ENCODE measurements around the gene LCN12. TPM values are rescaled to one million over a fixed set of nuclear protein-coding genes. Genes with fewer than 3 reads are reported as not detected.

The LCN12 gene
- total RNA-seq, 1 experiment from 2014 or later = 2.5 TPM

DNA sequence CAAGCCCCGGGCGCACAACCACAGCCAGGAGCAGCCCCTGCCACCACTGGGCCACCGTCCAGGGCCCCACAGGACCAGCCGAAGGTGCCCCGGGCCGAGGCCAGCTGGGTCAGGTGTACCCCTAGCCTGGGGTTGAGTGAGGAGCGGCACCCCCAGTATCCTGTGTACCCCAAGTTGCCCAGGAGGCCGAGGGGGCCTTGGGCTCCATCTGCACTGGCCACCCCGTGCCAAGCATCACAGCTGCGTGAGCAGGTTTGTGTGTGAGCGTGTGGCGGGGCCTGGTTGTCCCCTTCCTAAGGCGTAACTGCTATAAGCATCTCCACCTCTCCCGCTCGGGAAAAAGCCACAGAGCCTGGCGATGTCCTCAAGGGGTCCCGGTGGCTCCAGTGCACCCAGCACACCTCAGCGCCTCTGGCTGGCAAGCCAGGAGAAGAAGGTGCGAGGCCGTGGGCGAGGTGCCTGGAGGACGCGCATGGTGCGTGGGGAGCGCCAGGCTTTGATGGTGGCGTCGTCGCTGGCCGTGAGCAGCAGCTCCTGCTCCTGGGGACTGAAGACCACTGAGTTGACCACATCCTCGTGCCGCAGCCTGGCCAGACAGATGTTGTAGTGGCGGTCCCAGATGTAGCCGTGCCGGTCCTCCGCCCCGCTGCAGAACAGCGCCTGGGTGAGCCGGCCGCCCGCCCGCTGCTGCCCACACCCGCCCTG, 11.4 kb upstream of the LCN12 start:
- intact Hi-C loops (cut with micrococcal nuclease; ENCODE audit: unreplicated experiment) = loop anchor here (10.0 kb wide), 1 partner anchor 94 kb away; the partner anchor contains the start of gene FUT7
- Histone ChIP-seq H3K9me3 (ENCODE audit: control insufficient read depth, insufficient read depth, low read depth, low read length) (no peaks in the 10 kb centered on the region), H3K36me3 (ENCODE audit: control insufficient read depth, insufficient read depth, low read length) (peaks cover 7% of the 10 kb centered on the region; the same call in 1 of the 2 replicates), H3K27ac (ENCODE audit: low read length) (no peak overlapping the region), H3K4me3 (ENCODE audit: low read depth in 2 of 2, low read length in 2 of 2) (no peak overlapping the region), H3K4me1 (ENCODE audit: control insufficient read depth, insufficient read depth, low read length) (peaks cover 8% of the 10 kb centered on the region), H3K27me3 (ENCODE audit: control insufficient read depth, insufficient read depth, low read length) (no peaks in the 10 kb centered on the region)
- ChIA-PET POLR2A (no interaction called here), CTCF (no interaction called here)
- in situ Hi-C loops (cut with HindIII; ENCODE audit: low pct_unique_long_range_greater_than_20kb, low sequenced_read_pairs) = no loop called here
- no TSS peak for BruUV-seq (replicated peaks)
- no peak for DNase-seq (ENCODE audit: low read depth, low spot score)
- TF ChIP-seq, protein P1, sequence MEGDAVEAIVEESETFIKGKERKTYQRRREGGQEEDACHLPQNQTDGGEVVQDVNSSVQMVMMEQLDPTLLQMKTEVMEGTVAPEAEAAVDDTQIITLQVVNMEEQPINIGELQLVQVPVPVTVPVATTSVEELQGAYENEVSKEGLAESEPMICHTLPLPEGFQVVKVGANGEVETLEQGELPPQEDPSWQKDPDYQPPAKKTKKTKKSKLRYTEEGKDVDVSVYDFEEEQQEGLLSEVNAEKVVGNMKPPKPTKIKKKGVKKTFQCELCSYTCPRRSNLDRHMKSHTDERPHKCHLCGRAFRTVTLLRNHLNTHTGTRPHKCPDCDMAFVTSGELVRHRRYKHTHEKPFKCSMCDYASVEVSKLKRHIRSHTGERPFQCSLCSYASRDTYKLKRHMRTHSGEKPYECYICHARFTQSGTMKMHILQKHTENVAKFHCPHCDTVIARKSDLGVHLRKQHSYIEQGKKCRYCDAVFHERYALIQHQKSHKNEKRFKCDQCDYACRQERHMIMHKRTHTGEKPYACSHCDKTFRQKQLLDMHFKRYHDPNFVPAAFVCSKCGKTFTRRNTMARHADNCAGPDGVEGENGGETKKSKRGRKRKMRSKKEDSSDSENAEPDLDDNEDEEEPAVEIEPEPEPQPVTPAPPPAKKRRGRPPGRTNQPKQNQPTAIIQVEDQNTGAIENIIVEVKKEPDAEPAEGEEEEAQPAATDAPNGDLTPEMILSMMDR (IDR thresholded peaks at IDR 0.05) = no peak
- TF ChIP-seq POLR2AphosphoS5 (IDR thresholded peaks at IDR 0.05; ENCODE audit: low read depth, low read length) (no peak), TCF7L2 (IDR thresholded peaks at IDR 0.05; ENCODE audit: low read depth, low read length) (no peak)
- ATAC-seq = no peak

DNA sequence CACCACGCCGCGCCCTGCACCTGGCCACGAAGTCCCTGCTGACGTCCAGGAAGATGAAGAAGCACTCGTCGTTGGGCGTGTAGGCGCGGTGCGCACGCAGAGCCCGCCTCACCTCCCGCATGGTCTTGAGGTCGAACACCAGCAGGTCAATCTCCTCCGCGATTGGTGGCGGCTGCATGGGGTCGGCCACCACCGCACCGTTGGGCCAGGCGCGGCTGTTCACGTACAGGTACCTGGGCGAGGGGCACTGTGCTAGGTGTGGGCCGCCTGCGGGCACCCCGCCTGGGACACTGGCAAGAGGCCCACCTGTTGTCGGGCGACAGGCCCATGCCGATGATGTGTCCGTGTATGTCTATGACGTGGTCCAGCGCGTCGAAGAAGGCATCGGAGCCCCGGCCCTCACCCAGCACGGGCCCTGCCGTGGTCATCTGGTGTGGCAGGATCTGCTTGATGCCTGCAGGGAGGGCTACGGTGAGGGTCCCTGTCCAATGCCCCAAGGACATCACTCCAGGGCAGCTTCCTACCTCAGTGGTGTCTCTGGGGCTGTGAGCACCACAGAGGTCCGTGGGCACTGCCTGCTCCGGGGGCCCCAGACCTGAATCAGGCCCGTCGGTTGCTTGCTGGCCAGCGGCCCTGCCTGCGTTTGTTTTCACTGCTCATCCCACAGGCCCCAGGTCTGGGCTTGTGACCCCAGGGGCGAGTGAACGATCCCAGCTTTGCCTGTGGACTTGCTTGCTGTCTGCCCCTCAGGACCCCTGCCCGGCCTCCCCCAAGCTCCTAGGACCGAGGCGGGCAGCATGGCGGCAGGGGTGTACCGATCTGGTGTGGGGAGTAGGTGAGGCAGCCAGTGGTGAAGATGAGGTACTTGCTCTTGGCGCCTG, 10.6 kb upstream of the LCN12 start:
- TF ChIP-seq POLR2AphosphoS5 (IDR thresholded peaks at IDR 0.05; ENCODE audit: low read depth, low read length) = no peak
- intact Hi-C loops (cut with micrococcal nuclease; ENCODE audit: unreplicated experiment) = loop anchor here (10.0 kb wide), 1 partner anchor 93 kb away; the partner anchor contains the start of gene FUT7
- H3K27me3 ChIP-seq (ENCODE audit: control insufficient read depth, insufficient read depth, low read length) = no peaks in the 10 kb centered on the region
- POLR2A ChIA-PET = interaction anchor here (0.7 kb wide), 1 partner anchor 800 kb away, joined by 4 read pairs; no protein-coding TSS in a partner anchor
- ATAC-seq = no peak
- in situ Hi-C loops (cut with HindIII; ENCODE audit: low pct_unique_long_range_greater_than_20kb, low sequenced_read_pairs) = no loop called here
- H3K27ac ChIP-seq (ENCODE audit: low read length) = no peak overlapping the region
- H3K36me3 ChIP-seq (ENCODE audit: control insufficient read depth, insufficient read depth, low read length) = peaks cover 7% of the 10 kb centered on the region; the same call in 1 of the 2 replicates
- CTCF ChIA-PET = no interaction called here
- peaks cover 12% of the 10 kb centered on the region for H3K4me1 ChIP-seq (ENCODE audit: control insufficient read depth, insufficient read depth, low read length)
- no TSS peak for BruUV-seq (replicated peaks)
- H3K9me3 ChIP-seq (ENCODE audit: control insufficient read depth, insufficient read depth, low read depth, low read length) = no peaks in the 10 kb centered on the region
- H3K4me3 ChIP-seq (ENCODE audit: low read depth in 2 of 2, low read length in 2 of 2) = no peak overlapping the region
- no peak for DNase-seq (ENCODE audit: low read depth, low spot score)

DNA sequence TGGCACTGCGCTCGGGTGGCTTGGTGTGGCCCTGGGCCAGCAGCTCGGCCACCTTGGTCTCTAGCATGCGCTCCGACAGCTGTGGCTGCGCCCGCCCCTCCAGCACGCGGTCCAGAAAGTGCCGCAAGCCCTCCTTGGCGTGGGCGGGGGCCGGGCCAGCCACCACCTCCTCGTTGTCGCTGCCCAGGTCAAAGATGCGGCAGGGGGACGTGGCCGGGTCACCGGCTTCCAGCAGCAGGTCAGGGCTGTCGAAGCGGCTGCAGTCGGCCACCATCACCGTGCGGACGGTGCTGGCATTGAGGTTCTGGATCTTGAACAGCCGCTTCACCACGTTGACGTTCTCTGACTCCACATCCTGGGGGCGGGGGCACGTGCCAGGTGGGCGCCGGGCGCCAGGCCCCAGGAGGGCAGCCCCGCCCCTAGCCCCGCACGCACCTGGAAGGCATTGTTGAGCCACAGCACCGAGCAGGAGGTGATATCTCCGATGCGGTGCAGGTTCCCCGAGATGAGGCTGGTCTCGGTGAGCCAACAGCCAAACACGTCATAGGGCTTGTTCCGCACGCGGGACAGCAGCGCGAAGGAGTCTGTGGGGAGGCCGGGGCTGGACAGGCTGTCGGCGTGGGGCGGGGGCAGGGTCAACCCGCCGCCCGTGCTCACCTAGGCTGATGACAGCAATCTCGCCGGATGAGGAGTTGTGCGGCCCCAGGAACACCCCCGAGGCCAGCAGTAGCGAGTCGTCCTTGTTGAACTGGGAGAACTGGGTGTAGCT, 9.8 kb upstream of the LCN12 start:
- Histone ChIP-seq H3K9me3 (ENCODE audit: control insufficient read depth, insufficient read depth, low read depth, low read length) (no peaks in the 10 kb centered on the region), H3K27me3 (ENCODE audit: control insufficient read depth, insufficient read depth, low read length) (no peaks in the 10 kb centered on the region), H3K4me3 (ENCODE audit: low read depth in 2 of 2, low read length in 2 of 2) (no peak overlapping the region), H3K27ac (ENCODE audit: low read length) (no peak overlapping the region), H3K36me3 (ENCODE audit: control insufficient read depth, insufficient read depth, low read length) (peaks cover 7% of the 10 kb centered on the region; the same call in 1 of the 2 replicates), H3K4me1 (ENCODE audit: control insufficient read depth, insufficient read depth, low read length) (peaks cover 17% of the 10 kb centered on the region)
- CTCF ChIA-PET = no interaction called here
- TF ChIP-seq TCF7L2 (IDR thresholded peaks at IDR 0.05; ENCODE audit: low read depth, low read length) = no peak
- TF ChIP-seq, protein P1 (IDR thresholded peaks at IDR 0.05) = no peak
- TF ChIP-seq SIN3A (IDR thresholded peaks at IDR 0.05; ENCODE audit: borderline replicate concordance, insufficient read depth, low read depth, low read length) = no peak
- no peak for TF ChIP-seq POLR2AphosphoS5 (IDR thresholded peaks at IDR 0.05; ENCODE audit: low read depth, low read length)
- TF ChIP-seq, protein P2, sequence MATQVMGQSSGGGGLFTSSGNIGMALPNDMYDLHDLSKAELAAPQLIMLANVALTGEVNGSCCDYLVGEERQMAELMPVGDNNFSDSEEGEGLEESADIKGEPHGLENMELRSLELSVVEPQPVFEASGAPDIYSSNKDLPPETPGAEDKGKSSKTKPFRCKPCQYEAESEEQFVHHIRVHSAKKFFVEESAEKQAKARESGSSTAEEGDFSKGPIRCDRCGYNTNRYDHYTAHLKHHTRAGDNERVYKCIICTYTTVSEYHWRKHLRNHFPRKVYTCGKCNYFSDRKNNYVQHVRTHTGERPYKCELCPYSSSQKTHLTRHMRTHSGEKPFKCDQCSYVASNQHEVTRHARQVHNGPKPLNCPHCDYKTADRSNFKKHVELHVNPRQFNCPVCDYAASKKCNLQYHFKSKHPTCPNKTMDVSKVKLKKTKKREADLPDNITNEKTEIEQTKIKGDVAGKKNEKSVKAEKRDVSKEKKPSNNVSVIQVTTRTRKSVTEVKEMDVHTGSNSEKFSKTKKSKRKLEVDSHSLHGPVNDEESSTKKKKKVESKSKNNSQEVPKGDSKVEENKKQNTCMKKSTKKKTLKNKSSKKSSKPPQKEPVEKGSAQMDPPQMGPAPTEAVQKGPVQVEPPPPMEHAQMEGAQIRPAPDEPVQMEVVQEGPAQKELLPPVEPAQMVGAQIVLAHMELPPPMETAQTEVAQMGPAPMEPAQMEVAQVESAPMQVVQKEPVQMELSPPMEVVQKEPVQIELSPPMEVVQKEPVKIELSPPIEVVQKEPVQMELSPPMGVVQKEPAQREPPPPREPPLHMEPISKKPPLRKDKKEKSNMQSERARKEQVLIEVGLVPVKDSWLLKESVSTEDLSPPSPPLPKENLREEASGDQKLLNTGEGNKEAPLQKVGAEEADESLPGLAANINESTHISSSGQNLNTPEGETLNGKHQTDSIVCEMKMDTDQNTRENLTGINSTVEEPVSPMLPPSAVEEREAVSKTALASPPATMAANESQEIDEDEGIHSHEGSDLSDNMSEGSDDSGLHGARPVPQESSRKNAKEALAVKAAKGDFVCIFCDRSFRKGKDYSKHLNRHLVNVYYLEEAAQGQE (IDR thresholded peaks at IDR 0.05; ENCODE audit: insufficient read depth in 1 of 2, low read depth in 2 of 2, low read length in 1 of 2) = no peak
- in situ Hi-C loops (cut with HindIII; ENCODE audit: low pct_unique_long_range_greater_than_20kb, low sequenced_read_pairs) (no loop called here), intact Hi-C loops (cut with micrococcal nuclease; ENCODE audit: unreplicated experiment) (loop anchor here (10.0 kb wide), 1 partner anchor 93 kb away; the partner anchor contains the start of gene FUT7)
- ATAC-seq (no peak), DNase-seq (ENCODE audit: low read depth, low spot score) (no peak)
- POLR2A ChIA-PET = no interaction called here
- TSS peak; percentile 77 for BruUV-seq (replicated peaks)

Data from Panc1 (cell line).